Mesenchymal stem cell (in vitro differentiated cells and primary cell): ENCODE results near the gene ANKS6.

Experiments used
- DNase-seq: peaks from one replicate; pipeline ENCODE4 v3.0.0-alpha.2; 2013
- H2AFZ ChIP-seq: one replicate; pipeline ENCODE4 v1.6.1; 2013; ENCODE audit warnings: low read depth, mild to moderate bottlenecking, control low read depth, inconsistent platforms, low read length, moderate library complexity
- H2AK5ac ChIP-seq: 2 replicates; pipeline ENCODE4 v1.6.1; 2013; ENCODE audit warnings: low read length, moderate library complexity, mild to moderate bottlenecking, inconsistent platforms; ENCODE audit not compliant: severe bottlenecking
- H2BK120ac ChIP-seq: one replicate; pipeline ENCODE4 v1.6.1; 2013; ENCODE audit warnings: low read depth, mild to moderate bottlenecking, inconsistent platforms, low read length, moderate library complexity
- H2BK12ac ChIP-seq, 2 experiments: one replicate each; pipeline ENCODE4 v1.6.1; 2013; ENCODE audit warnings: inconsistent platforms in 2 of 2, low read length in 2 of 2, mild to moderate bottlenecking in 2 of 2, moderate library complexity in 2 of 2, control low read depth in 1 of 2
- H2BK15ac ChIP-seq: one replicate; pipeline ENCODE4 v1.6.1; 2013; ENCODE audit warnings: mild to moderate bottlenecking, low read depth, inconsistent platforms; ENCODE audit not compliant: poor library complexity, severe bottlenecking
- H2BK5ac ChIP-seq: 2 replicates; pipeline ENCODE4 v1.6.1; 2013; ENCODE audit warnings: low read depth, mild to moderate bottlenecking, low read length, control low read depth, inconsistent platforms; ENCODE audit not compliant: poor library complexity, severe bottlenecking
- H3K14ac ChIP-seq, 2 experiments: one replicate each; pipeline ENCODE4 v1.6.1; 2013; ENCODE audit warnings: inconsistent platforms in 2 of 2, low read length in 2 of 2, control low read depth in 1 of 2, mild to moderate bottlenecking in 1 of 2, moderate library complexity in 1 of 2
- H3K18ac ChIP-seq, 2 experiments: one replicate each; pipeline ENCODE4 v1.6.1; 2013; ENCODE audit warnings: inconsistent platforms in 2 of 2, low read length in 2 of 2, control low read depth in 1 of 2, low read depth in 1 of 2, mild to moderate bottlenecking in 1 of 2
- H3K23ac ChIP-seq, 2 experiments: one replicate each; pipeline ENCODE4 v1.6.1; 2013; ENCODE audit warnings: inconsistent platforms in 2 of 2, low read length in 2 of 2, mild to moderate bottlenecking in 2 of 2, moderate library complexity in 2 of 2, control low read depth in 1 of 2
- H3K27ac ChIP-seq: 2 replicates; pipeline ENCODE4 v1.5.1; 2013; ENCODE audit warnings: mild to moderate bottlenecking, moderate library complexity, low read length, control low read depth, inconsistent platforms; ENCODE audit not compliant: poor library complexity, severe bottlenecking
- H3K27me3 ChIP-seq, 2 experiments: 2 replicates each; pipeline versions ENCODE4 v1.6.1 to v1.7.0; 2013; ENCODE audit warnings: low read length in 2 of 2, mild to moderate bottlenecking in 2 of 2, moderate library complexity in 2 of 2, control low read depth in 1 of 2, inconsistent platforms in 1 of 2; ENCODE audit not compliant: control insufficient read depth in 1 of 2, insufficient read depth in 1 of 2
- H3K36me3 ChIP-seq, 2 experiments: 2 replicates each; pipeline versions ENCODE4 v1.6.1 to v1.7.0; 2013; ENCODE audit warnings: low read length in 2 of 2, control low read depth in 1 of 2, inconsistent platforms in 1 of 2, low read depth in 1 of 2, mild to moderate bottlenecking in 1 of 2; ENCODE audit not compliant: insufficient read depth in 2 of 2, control insufficient read depth in 1 of 2
- H3K4ac ChIP-seq, 2 experiments: one replicate each; pipeline ENCODE4 v1.6.1; 2013; ENCODE audit warnings: inconsistent platforms in 2 of 2, low read length in 2 of 2, mild to moderate bottlenecking in 2 of 2, moderate library complexity in 2 of 2, control low read depth in 1 of 2, low read depth in 1 of 2
- H3K4me1 ChIP-seq: 2 replicates; pipeline ENCODE4 v1.6.1; 2013; ENCODE audit warnings: low read depth, low read length, control low read depth; ENCODE audit not compliant: control insufficient read depth, insufficient read depth
- H3K4me2 ChIP-seq: 2 replicates; pipeline ENCODE4 v1.6.1; 2013; ENCODE audit warnings: low read length, mild to moderate bottlenecking, inconsistent platforms; ENCODE audit not compliant: poor library complexity, severe bottlenecking
- H3K4me3 ChIP-seq, 2 experiments: 2 replicates each; pipeline versions ENCODE4 v1.5.1 to v1.7.0; 2013; ENCODE audit warnings: low read length in 2 of 2, mild to moderate bottlenecking in 2 of 2, control low read depth in 1 of 2, low read depth in 1 of 2; ENCODE audit not compliant: insufficient read depth in 1 of 2
- H3K79me1 ChIP-seq: replicated peaks from 2 replicates; pipeline ENCODE4 v1.6.1; 2013; ENCODE audit warnings: mild to moderate bottlenecking, control low read depth, low read length, inconsistent platforms; ENCODE audit not compliant: poor library complexity, severe bottlenecking
- H3K9ac ChIP-seq: 2 replicates; pipeline ENCODE4 v1.7.0; 2013; ENCODE audit warnings: mild to moderate bottlenecking, low read length, moderate library complexity
- H3K9me3 ChIP-seq: 2 replicates; pipeline ENCODE4 v1.7.0; 2013; ENCODE audit warnings: mild to moderate bottlenecking, low read length; ENCODE audit not compliant: control insufficient read depth
- H4K8ac ChIP-seq: one replicate; pipeline ENCODE4 v1.6.1; 2013; ENCODE audit warnings: inconsistent platforms, mild to moderate bottlenecking, low read length, moderate library complexity
- H4K91ac ChIP-seq: one replicate; pipeline ENCODE4 v1.6.1; 2013; ENCODE audit warnings: mild to moderate bottlenecking, low read length, inconsistent platforms
- WGBS: methylation state at CpG from one replicate; pipeline ENCODE4 v1.1.7; 2013; ENCODE audit warnings: mixed read lengths; 5-methylcytosine and 5-hydroxymethylcytosine counted together

Gene ANKS6

GRCh38 chr9:98830554-98830953, 34.2 kb upstream of the ANKS6 start:
- Histone ChIP-seq H3K4ac (no peak overlapping the region), H2AFZ (no peak overlapping the region), H2BK12ac (no peak overlapping the region), H3K27me3 (no peaks in the 10 kb centered on the region), H4K91ac (no peak overlapping the region), H3K18ac (no peak overlapping the region), H3K27ac (no peak overlapping the region), H4K8ac (no peak overlapping the region), H3K4me1 (no peaks in the 10 kb centered on the region), H3K4me3 (no peak overlapping the region), H3K36me3 (peaks cover 0 to 64% of the 10 kb centered on the region in 2 experiments), H2AK5ac (no peak overlapping the region), H3K4me2 (no peak overlapping the region), H3K9me3 (no peaks in the 10 kb centered on the region), H2BK5ac (no peak overlapping the region), H3K23ac (no peak overlapping the region), H3K14ac (no peak overlapping the region), H3K9ac (no peak overlapping the region), H3K79me1 (no peaks in the 10 kb centered on the region), H2BK15ac (no peak overlapping the region), H2BK120ac (no peak overlapping the region)
- WGBS = 94% methylated on average over 5 of the region's 5 CpGs
- DNase-seq = no peak

- H2AK5ac ChIP-seq = no peak overlapping the region
- no peak overlapping the region for H3K18ac ChIP-seq
- H2BK120ac ChIP-seq = no peak overlapping the region
- H2BK5ac ChIP-seq = no peak overlapping the region
- H2AFZ ChIP-seq = no peak overlapping the region
- H2BK12ac ChIP-seq = no peak overlapping the region
- H2BK15ac ChIP-seq = no peak overlapping the region
- H3K27ac ChIP-seq = no peak overlapping the region
- no peak overlapping the region for H4K91ac ChIP-seq
- no peak overlapping the region for H3K14ac ChIP-seq
- H3K4me3 ChIP-seq = no peak overlapping the region
- H3K9me3 ChIP-seq = no peaks in the 10 kb centered on the region
- no peaks in the 10 kb centered on the region for H3K27me3 ChIP-seq
- H3K9ac ChIP-seq = no peak overlapping the region
- no peak overlapping the region for H3K23ac ChIP-seq
- H4K8ac ChIP-seq = no peak overlapping the region
- no peak overlapping the region for H3K4ac ChIP-seq
- DNase-seq = no peak
- WGBS = 92% methylated on average over 4 of the region's 5 CpGs
- no peaks in the 10 kb centered on the region for H3K4me1 ChIP-seq
- no peaks in the 10 kb centered on the region for H3K79me1 ChIP-seq
- peaks cover 0 to 64% of the 10 kb centered on the region in 2 experiments for H3K36me3 ChIP-seq
- no peak overlapping the region for H3K4me2 ChIP-seq
Measured at GRCh38 chr9:98829766-98830165, 33.4 kb upstream of the ANKS6 start.

- Histone ChIP-seq H2BK5ac (no peak overlapping the region), H2AK5ac (no peak overlapping the region), H3K14ac (no peak overlapping the region), H2BK12ac (no peak overlapping the region), H3K9ac (no peak overlapping the region), H3K27me3 (no peaks in the 10 kb centered on the region), H4K91ac (no peak overlapping the region), H3K9me3 (peaks cover 5% of the 10 kb centered on the region), H2BK120ac (no peak overlapping the region), H3K23ac (no peak overlapping the region), H3K4me1 (no peaks in the 10 kb centered on the region), H3K18ac (no peak overlapping the region), H3K4ac (no peak overlapping the region), H3K36me3 (peaks cover 0 to 67% of the 10 kb centered on the region in 2 experiments), H2AFZ (no peak overlapping the region), H2BK15ac (no peak overlapping the region), H3K4me2 (no peak overlapping the region), H3K4me3 (no peak overlapping the region), H3K27ac (no peak overlapping the region), H4K8ac (no peak overlapping the region), H3K79me1 (no peaks in the 10 kb centered on the region)
- no peak for DNase-seq
- 90% methylated on average over 20 of the region's 20 CpGs for WGBS
Measured at GRCh38 chr9:98826716-98827115, 30.4 kb upstream of the ANKS6 start.

GRCh38 chr9:98825414-98825813, 29.1 kb upstream of the ANKS6 start:
- no peak overlapping the region for H2BK120ac ChIP-seq
- H4K8ac ChIP-seq = no peak overlapping the region
- no peak overlapping the region for H3K23ac ChIP-seq
- H2AFZ ChIP-seq = no peak overlapping the region
- no peak overlapping the region for H3K4ac ChIP-seq
- H3K9ac ChIP-seq = no peak overlapping the region
- no peak overlapping the region for H3K14ac ChIP-seq
- no peak overlapping the region for H2AK5ac ChIP-seq
- H3K4me2 ChIP-seq = no peak overlapping the region
- no peaks in the 10 kb centered on the region for H3K4me1 ChIP-seq
- no peaks in the 10 kb centered on the region for H3K27me3 ChIP-seq
- H3K36me3 ChIP-seq = peaks cover 0 to 59% of the 10 kb centered on the region in 2 experiments
- H2BK5ac ChIP-seq = no peak overlapping the region
- DNase-seq = no peak
- H3K9me3 ChIP-seq = peaks cover 5% of the 10 kb centered on the region
- 70% methylated on average over 3 of the region's 3 CpGs for WGBS
- H3K18ac ChIP-seq = no peak overlapping the region
- no peak overlapping the region for H2BK15ac ChIP-seq
- no peak overlapping the region for H2BK12ac ChIP-seq
- no peak overlapping the region for H3K4me3 ChIP-seq
- H3K27ac ChIP-seq = no peak overlapping the region
- no peaks in the 10 kb centered on the region for H3K79me1 ChIP-seq
- H4K91ac ChIP-seq = no peak overlapping the region
